Uterus (tissue), 2 donors: ENCODE measurements around the gene DDAH2.

ENCODE experiments used
- POLR2A ChIP-seq, 2 donors: fragments of 450-650 bp; IDR thresholded peaks; one replicate each; pipeline ENCODE4 v1.6.1; 2016; ENCODE audit warnings: antibody characterized with exemption in 2 of 2, mild to moderate bottlenecking in 1 of 2, moderate library complexity in 1 of 2
- TF ChIP-seq, protein P1 (sequence below), 4 experiments: fragments of 200-600 bp in 2 of 4; fragments of 450-650 bp in 2 of 4; sonication (generic) in 2 of 4; IDR thresholded peaks; one replicate each; pipeline ENCODE4 v1.5.1; 2016 to 2019; ENCODE audit warnings: antibody characterized with exemption in 4 of 4, mild to moderate bottlenecking in 2 of 4, moderate library complexity in 1 of 4

DNA sequence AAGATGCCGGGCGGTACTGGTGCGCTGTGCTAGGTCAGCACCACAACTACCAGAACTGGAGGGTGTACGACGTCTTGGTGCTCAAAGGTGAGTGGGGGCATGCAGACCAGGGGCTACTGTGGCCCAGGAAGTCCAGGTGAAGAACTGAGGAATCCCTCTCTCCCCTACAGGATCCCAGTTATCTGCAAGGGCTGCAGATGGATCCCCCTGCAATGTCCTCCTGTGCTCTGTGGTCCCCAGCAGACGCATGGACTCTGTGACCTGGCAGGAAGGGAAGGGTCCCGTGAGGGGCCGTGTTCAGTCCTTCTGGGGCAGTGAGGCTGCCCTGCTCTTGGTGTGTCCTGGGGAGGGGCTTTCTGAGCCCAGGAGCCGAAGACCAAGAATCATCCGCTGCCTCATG, 21.4 kb downstream of the DDAH2 start:
- TF ChIP-seq, protein P1, sequence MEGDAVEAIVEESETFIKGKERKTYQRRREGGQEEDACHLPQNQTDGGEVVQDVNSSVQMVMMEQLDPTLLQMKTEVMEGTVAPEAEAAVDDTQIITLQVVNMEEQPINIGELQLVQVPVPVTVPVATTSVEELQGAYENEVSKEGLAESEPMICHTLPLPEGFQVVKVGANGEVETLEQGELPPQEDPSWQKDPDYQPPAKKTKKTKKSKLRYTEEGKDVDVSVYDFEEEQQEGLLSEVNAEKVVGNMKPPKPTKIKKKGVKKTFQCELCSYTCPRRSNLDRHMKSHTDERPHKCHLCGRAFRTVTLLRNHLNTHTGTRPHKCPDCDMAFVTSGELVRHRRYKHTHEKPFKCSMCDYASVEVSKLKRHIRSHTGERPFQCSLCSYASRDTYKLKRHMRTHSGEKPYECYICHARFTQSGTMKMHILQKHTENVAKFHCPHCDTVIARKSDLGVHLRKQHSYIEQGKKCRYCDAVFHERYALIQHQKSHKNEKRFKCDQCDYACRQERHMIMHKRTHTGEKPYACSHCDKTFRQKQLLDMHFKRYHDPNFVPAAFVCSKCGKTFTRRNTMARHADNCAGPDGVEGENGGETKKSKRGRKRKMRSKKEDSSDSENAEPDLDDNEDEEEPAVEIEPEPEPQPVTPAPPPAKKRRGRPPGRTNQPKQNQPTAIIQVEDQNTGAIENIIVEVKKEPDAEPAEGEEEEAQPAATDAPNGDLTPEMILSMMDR (IDR thresholded peaks at IDR 0.05) = no peak
- TF ChIP-seq POLR2A (IDR thresholded peaks at IDR 0.05) = no peak
